Ishikawa (cell line): Measurements from ENCODE around the gene TRIM9.

ENCODE experiments used
- CREB1 ChIP-seq: IDR thresholded peaks from 2 replicates; pipeline ENCODE4 v1.6.1; 2012; ENCODE audit warnings: low read depth
- EP300 ChIP-seq: IDR thresholded peaks from 2 replicates; pipeline ENCODE4 v1.6.1; 2012; ENCODE audit warnings: borderline replicate concordance
- FOXM1 ChIP-seq: IDR thresholded peaks from 2 replicates; pipeline ENCODE4 v1.6.1; 2012; ENCODE audit warnings: low read depth, borderline replicate concordance
- NFIC ChIP-seq: IDR thresholded peaks from 2 replicates; pipeline ENCODE4 v1.6.1; 2012
- RAD21 ChIP-seq: IDR thresholded peaks from 2 replicates; pipeline ENCODE4 v1.6.1; 2012; ENCODE audit warnings: low read depth
- TAF1 ChIP-seq: IDR thresholded peaks from 2 replicates; pipeline ENCODE4 v1.6.1; 2012; ENCODE audit warnings: low read depth, mild to moderate bottlenecking
- TCF12 ChIP-seq: IDR thresholded peaks from 2 replicates; pipeline ENCODE4 v1.6.1; 2012; ENCODE audit warnings: low read depth
- TEAD4 ChIP-seq: IDR thresholded peaks from 2 replicates; pipeline ENCODE4 v1.6.1; 2012
- YY1 ChIP-seq: IDR thresholded peaks from 2 replicates; pipeline ENCODE4 v1.6.1; 2012; ENCODE audit warnings: low read depth
- TF ChIP-seq, protein P1 (sequence below): IDR thresholded peaks from 2 replicates; pipeline ENCODE4 v1.6.1; 2012

DNA sequence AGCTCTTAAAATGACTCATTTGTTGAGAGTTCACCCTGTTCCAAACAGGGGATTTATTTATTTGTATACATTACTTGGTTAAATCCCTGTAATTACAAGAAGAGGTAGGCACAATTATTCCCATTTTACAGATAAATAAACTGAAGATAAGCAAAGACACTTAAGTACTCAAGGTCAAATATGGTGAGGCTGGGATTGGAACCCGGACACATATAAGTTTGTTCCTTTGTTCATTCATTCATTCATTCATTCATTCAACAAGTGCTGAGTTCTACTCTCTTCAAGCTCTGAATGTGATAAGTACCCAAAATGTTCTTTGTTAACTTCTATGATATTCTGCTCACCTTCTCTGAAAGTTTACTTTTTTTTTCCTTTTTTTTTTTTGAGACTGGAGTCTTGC lies 2.4 kb upstream of the TRIM9 start:
- TF ChIP-seq TEAD4 (no peak), EP300 (no peak), TAF1 (no peak), NFIC (no peak), TCF12 (no peak), FOXM1 (no peak), CREB1 (no peak), RAD21 (no peak), YY1 (no peak)
- TF ChIP-seq, protein P1, sequence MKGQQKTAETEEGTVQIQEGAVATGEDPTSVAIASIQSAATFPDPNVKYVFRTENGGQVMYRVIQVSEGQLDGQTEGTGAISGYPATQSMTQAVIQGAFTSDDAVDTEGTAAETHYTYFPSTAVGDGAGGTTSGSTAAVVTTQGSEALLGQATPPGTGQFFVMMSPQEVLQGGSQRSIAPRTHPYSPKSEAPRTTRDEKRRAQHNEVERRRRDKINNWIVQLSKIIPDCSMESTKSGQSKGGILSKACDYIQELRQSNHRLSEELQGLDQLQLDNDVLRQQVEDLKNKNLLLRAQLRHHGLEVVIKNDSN: no peak
